GM13977 (cell line): ENCODE data around the gene OR10A5.
A peak's percentile ranks its signal among the peaks of the same experiment; 100 is the strongest.
"Not testable (repeated sequence)": the region's sequence is repeated elsewhere in the genome, so short reads cannot be mapped to it uniquely, and the experiment has no call there.

Experiments
- DNase-seq: peaks from one replicate; pipeline ENCODE4 v3.0.0; 2012; ENCODE audit warnings: low spot score
- in situ Hi-C: fragments of 300-500 bp; cut with MboI; formaldehyde crosslinking; loops from one replicate; pipeline ENCODE4 v1.12.0; 2022; ENCODE audit warnings: low sequenced_read_pairs, low pct_unique_long_range_greater_than_20kb, mixed read lengths, inconsistent platforms; ENCODE audit not compliant: unreplicated experiment
- TF ChIP-seq, protein P1 (sequence below): IDR thresholded peaks from 2 replicates; pipeline ENCODE4 v1.5.1; 2012; ENCODE audit warnings: mild to moderate bottlenecking, control low read depth; ENCODE audit not compliant: insufficient read depth; ENCODE audit errors: extremely low read depth, missing control alignments

Gene OR10A5

GRCh38 chr11:6845383-6845782, at the start of gene OR10A5:
TSS of gene OR10A5 (plus strand) at chr11:6845683. CDS start at chr11:6845683, 0 bp downstream.
- in situ Hi-C loops = no loop called here
- DNase-seq = no peak
- TF ChIP-seq, protein P1, sequence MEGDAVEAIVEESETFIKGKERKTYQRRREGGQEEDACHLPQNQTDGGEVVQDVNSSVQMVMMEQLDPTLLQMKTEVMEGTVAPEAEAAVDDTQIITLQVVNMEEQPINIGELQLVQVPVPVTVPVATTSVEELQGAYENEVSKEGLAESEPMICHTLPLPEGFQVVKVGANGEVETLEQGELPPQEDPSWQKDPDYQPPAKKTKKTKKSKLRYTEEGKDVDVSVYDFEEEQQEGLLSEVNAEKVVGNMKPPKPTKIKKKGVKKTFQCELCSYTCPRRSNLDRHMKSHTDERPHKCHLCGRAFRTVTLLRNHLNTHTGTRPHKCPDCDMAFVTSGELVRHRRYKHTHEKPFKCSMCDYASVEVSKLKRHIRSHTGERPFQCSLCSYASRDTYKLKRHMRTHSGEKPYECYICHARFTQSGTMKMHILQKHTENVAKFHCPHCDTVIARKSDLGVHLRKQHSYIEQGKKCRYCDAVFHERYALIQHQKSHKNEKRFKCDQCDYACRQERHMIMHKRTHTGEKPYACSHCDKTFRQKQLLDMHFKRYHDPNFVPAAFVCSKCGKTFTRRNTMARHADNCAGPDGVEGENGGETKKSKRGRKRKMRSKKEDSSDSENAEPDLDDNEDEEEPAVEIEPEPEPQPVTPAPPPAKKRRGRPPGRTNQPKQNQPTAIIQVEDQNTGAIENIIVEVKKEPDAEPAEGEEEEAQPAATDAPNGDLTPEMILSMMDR = no peak

DNA sequence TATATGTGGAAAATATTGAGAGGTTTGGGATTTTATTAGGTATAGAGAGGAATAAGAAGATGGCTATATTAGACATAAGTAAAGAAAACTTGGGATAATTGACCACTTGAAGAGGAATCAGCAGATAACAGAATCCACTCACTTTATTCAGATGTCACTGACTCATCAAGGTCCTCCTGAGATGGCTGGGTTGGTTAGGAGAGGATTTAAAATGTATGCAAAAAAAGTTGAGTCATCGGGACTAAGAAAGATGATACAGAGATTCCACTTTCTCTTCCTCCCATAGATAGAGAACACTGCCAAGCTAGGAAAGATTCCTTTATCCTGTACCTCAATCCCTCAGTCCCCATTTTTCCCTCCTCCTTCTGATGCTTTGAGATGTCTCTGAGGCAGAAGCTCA, 46.1 kb upstream of the OR10A5 start, which contains the start of gene OR6A2:
OR6A2 (minus strand) TSS at position 288 of the 400 bp plus-strand sequence. CDS start 3,981 bp downstream, outside the sequence.
- TF ChIP-seq, protein P1 = no peak
- in situ Hi-C loops = no loop called here
- DNase-seq = no peak

GRCh38 chr11:6801075-6801474, 44.4 kb upstream of the OR10A5 start:
- DNase-seq, in situ Hi-C loops: not testable (repeated sequence)

DNA sequence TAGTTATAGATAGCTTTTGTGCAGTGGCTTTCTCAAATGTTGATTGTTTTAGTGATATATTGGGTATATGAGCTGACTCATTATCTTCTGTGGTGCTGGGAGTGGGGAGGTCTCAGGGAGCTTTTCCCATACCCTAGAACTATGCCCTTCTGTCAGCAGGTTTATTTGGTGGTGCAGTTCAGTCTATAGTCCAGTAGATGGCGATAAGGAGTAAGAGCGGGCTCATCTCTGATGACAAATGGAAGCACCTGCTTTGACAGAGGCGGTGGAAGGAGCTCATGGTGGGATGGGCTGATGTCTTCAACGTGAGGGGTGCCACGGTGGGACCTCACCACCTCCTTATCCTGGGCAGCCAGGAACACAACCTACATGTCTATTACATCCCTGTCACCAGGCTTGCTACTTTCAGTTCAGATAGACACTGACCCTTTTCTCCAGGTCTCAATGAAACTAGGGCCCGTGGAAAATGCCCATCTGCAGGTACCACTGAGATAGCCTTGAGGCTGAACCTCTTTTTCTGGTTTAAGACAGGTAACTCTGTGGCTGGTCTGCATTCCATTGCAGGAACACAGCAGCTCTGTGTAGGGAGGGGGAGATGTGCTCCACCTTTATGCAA, 33.0 kb upstream of the OR10A5 start:
- in situ Hi-C loops = no loop called here
- DNase-seq = peak; percentile 70
- TF ChIP-seq, protein P1 = peak; percentile 89

GRCh38 chr11:6813656-6814055, 31.8 kb upstream of the OR10A5 start:
- in situ Hi-C loops = no loop called here
- no peak for DNase-seq
- TF ChIP-seq, protein P1 = no peak

- in situ Hi-C loops = no loop called here
- no peak for DNase-seq
- TF ChIP-seq, protein P1 = no peak
Observed at GRCh38 chr11:6817694-6818093, 27.8 kb upstream of the OR10A5 start.

DNA sequence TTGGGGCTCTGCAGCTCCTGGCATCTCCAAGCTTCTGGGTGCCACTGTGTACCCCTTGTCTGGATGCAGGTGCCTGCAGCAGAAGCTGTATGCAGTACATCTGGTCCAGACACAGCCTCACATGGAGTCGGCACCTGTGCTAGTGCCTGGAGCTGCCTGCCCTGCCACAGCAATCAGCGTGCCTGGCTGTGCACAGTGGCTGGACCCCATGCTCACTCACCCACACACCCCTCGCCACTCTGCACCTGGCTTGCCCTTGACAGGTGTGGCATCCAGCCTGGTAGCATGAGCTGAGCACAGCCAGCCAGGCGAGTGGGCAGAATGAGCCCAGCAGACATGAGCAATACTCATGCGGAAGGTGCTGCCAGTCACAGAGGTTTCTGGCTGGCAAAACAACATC, 26.5 kb upstream of the OR10A5 start:
- in situ Hi-C loops = no loop called here
- TF ChIP-seq, protein P1 = no peak
- DNase-seq = no peak
